Testis (tissue), 2 donors: ENCODE data around the gene UGT1A5.

Experiments used
- POLR2A ChIP-seq: fragments of 450-650 bp; IDR thresholded peaks from one replicate; pipeline ENCODE4 v1.6.1; 2017; ENCODE audit warnings: antibody characterized with exemption, mild to moderate bottlenecking, moderate library complexity
- TF ChIP-seq, protein P1 (sequence below), 3 experiments: fragments of 450-650 bp in 2 of 3; fragments of 200-600 bp in 1 of 3; sonication (generic) in 1 of 3; IDR thresholded peaks; one replicate each; pipeline ENCODE4 v1.5.1; 2016 to 2019; ENCODE audit warnings: antibody characterized with exemption in 3 of 3, mild to moderate bottlenecking in 2 of 3, moderate library complexity in 1 of 3

DNA sequence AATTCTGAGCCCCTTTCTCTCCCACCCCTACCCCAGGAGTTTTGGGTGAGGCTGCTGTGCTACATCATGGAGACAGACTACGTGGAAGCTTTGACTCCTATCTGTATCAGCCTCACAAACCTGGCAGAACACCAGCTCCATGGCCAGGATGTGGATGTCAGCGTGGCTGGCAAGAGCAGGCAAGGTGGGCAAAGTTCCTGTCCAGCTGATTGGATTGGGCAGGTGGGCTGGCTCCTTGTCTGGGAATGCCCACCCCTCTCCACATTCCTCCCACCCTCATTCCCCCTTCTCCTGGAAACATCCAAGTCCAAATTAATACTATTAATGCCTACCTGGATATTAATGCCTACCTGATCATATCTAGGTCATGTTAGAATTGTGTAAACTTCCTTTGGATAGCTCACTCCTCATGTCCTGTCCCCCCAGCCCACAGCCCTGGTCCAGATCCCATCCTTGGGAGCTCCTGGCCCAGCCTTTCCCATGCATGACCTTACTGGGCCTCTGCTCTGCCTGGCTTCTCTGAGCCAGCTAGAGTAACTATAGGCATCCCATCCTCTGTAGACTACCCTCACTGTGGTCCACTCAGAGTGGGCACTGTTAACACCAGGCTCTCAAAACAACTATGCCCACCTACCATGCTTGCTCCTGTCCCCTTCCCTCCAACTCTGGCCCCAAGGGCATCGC, 89.6 kb downstream of the UGT1A5 start:
- TF ChIP-seq, protein P1, sequence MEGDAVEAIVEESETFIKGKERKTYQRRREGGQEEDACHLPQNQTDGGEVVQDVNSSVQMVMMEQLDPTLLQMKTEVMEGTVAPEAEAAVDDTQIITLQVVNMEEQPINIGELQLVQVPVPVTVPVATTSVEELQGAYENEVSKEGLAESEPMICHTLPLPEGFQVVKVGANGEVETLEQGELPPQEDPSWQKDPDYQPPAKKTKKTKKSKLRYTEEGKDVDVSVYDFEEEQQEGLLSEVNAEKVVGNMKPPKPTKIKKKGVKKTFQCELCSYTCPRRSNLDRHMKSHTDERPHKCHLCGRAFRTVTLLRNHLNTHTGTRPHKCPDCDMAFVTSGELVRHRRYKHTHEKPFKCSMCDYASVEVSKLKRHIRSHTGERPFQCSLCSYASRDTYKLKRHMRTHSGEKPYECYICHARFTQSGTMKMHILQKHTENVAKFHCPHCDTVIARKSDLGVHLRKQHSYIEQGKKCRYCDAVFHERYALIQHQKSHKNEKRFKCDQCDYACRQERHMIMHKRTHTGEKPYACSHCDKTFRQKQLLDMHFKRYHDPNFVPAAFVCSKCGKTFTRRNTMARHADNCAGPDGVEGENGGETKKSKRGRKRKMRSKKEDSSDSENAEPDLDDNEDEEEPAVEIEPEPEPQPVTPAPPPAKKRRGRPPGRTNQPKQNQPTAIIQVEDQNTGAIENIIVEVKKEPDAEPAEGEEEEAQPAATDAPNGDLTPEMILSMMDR (IDR thresholded peaks at IDR 0.05): no peak
- no peak for TF ChIP-seq POLR2A
